Psoas muscle (tissue), 8 donors: ENCODE results near the gene INTS1. TPM values are rescaled to one million over a fixed set of nuclear protein-coding genes. Genes with fewer than 3 reads are reported as not detected.

Experiments used
- ATAC-seq, 4 donors: fragments of 200-7000 bp; cut with Tn5 transposase; one replicate each; pipeline ENCODE4 v1.9.1; 2020; ENCODE audit warnings: moderate library complexity in 3 of 4, mild to moderate bottlenecking in 2 of 4
- DNase-seq, 2 donors: peaks; one replicate each; pipeline ENCODE4 v3.0.0-alpha.2; 2020
- H3K27ac ChIP-seq: fragments of 200-600 bp; one replicate; pipeline ENCODE4 v1.8.0; 2022
- H3K27me3 ChIP-seq, 3 donors: fragments of 200-600 bp in 1 of 3; one replicate each; pipeline versions ENCODE4 v1.6.1 to v1.8.0; 2013 to 2022; ENCODE audit warnings: low read length in 2 of 3, mild to moderate bottlenecking in 2 of 3, moderate library complexity in 1 of 3; ENCODE audit not compliant: insufficient read depth in 3 of 3
- H3K36me3 ChIP-seq, 2 donors: fragments of 200-600 bp in 1 of 2; one replicate each; pipeline versions ENCODE4 v1.6.1 to v1.8.0; 2013 to 2022; ENCODE audit warnings: low read depth in 1 of 2, mild to moderate bottlenecking in 1 of 2, moderate library complexity in 1 of 2; ENCODE audit not compliant: insufficient read depth in 1 of 2
- H3K4me1 ChIP-seq: fragments of 200-600 bp; one replicate; pipeline ENCODE4 v1.8.0; 2022
- H3K4me3 ChIP-seq: fragments of 200-600 bp; one replicate; pipeline ENCODE4 v1.8.0; 2022; ENCODE audit warnings: mild to moderate bottlenecking
- H3K9me3 ChIP-seq: fragments of 200-600 bp; one replicate; pipeline ENCODE4 v1.8.0; 2022
- CTCF ChIP-seq: fragments of 200-600 bp; IDR thresholded peaks from one replicate; pipeline ENCODE4 v1.8.0; 2022; ENCODE audit warnings: antibody characterized with exemption
- WGBS, 3 donors: extraction: QIAGEN DNeasy Blood & Tissue Kit; methylation state at CpG; one replicate each; pipeline versions ENCODE4 v1.1.6 to v1.1.7; 2013; 5-methylcytosine and 5-hydroxymethylcytosine counted together
- intact Hi-C, 2 donors: fragments of 100-400 bp; cut with DNase I; formaldehyde crosslinking; loops; one replicate each; pipeline versions ENCODE4 v1.11.0 to v1.14.2; 2022
- polyA plus RNA-seq, 3 donors: library from polyadenylated mRNA; stranded (reverse); fragments of 200-250 nt; gene quantifications; one replicate each; pipeline ENCODE4 v1.2.3, GENCODE V29; 2013
- total RNA-seq, 4 donors: library from RNA; stranded (reverse); fragmentation: NEBNext Ultra II Directional in 2 of 4; extraction: Animal tissue kit (Norgen Biotek cat#: 25700) in 2 of 4; gene quantifications; one replicate each; pipeline versions ENCODE4 v1.2.1 to v1.2.4, GENCODE V29; 2021 to 2023
- donor health status: healthy with polysubstance abuse.
- donor health status: DM: no; HTN: no; CAD: no; lungs with moderate emphysema.
- donor health status: Bipolar disorder and iron deficiency.
- donor health status: healthy.
- donor health status: DM: yes; HTN: yes; CAD: no.
- donor health status: DM: no; HTN: no; CAD: no.
- donor health status: DM: no; HTN: no; CAD: no.
- donor health status: DM: yes; HTN: yes; CAD: no.

INTS1 gene
- total and polyA plus RNA-seq, 7 donors, result 38.8 to 77.6 (median 64.0) TPM

GRCh38 chr7:1495564-1496242 is 8.5 kb downstream of the INTS1 start:
- no peaks in the 10 kb centered on the region for H3K9me3 ChIP-seq
- peaks cover 3 to 90% of the 10 kb centered on the region in 2 donors for H3K36me3 ChIP-seq
- ATAC-seq (no peak), DNase-seq (no peak)
- no peaks in the 10 kb centered on the region for H3K4me1 ChIP-seq
- no peaks in the 10 kb centered on the region for H3K27me3 ChIP-seq
- H3K4me3 ChIP-seq, result no peak overlapping the region
- H3K27ac ChIP-seq, result no peak overlapping the region
- intact Hi-C loops, result loop anchor here in 1 of 2 donors (2.0 kb wide), 1 partner anchor 17 kb away; no protein-coding TSS in a partner anchor
- TF ChIP-seq CTCF, result no peak
- WGBS, 3 donors, result 88 to 92% (median 91%) methylated on average over 29 to 34 of the region's 34 CpGs

- H3K27ac ChIP-seq, result no peak overlapping the region
- peak in 1 of 4 donors; percentile 8 for ATAC-seq
- H3K36me3 ChIP-seq, result peaks cover 3 to 90% of the 10 kb centered on the region in 2 donors
- H3K4me1 ChIP-seq, result no peaks in the 10 kb centered on the region
- H3K9me3 ChIP-seq, result no peaks in the 10 kb centered on the region
- no peak for DNase-seq
- no peak overlapping the region for H3K4me3 ChIP-seq
- H3K27me3 ChIP-seq, result no peaks in the 10 kb centered on the region
- 90 to 94% (median 91%) methylated on average over 27 of the region's 27 CpGs for WGBS, 3 donors
- intact Hi-C loops, result loop anchor here in 1 of 2 donors (2.0 kb wide), 1 partner anchor 16 kb away; no protein-coding TSS in a partner anchor
- no peak for TF ChIP-seq CTCF
Measured at GRCh38 chr7:1494866-1495563, 9.2 kb downstream of the INTS1 start.

GRCh38 chr7:1494447-1494846 is 9.7 kb downstream of the INTS1 start:
- no peak overlapping the region for H3K4me3 ChIP-seq
- no peak overlapping the region for H3K27ac ChIP-seq
- TF ChIP-seq CTCF, result no peak
- ATAC-seq (no peak), DNase-seq (no peak)
- H3K9me3 ChIP-seq, result no peaks in the 10 kb centered on the region
- H3K4me1 ChIP-seq, result no peaks in the 10 kb centered on the region
- H3K36me3 ChIP-seq, result peaks cover 3 to 90% of the 10 kb centered on the region in 2 donors
- no peaks in the 10 kb centered on the region for H3K27me3 ChIP-seq
- intact Hi-C loops, result loop anchor here in 1 of 2 donors (2.0 kb wide), 1 partner anchor 16 kb away; no protein-coding TSS in a partner anchor
- 86 to 91% (median 91%) methylated on average over 23 to 25 of the region's 25 CpGs for WGBS, 3 donors

GRCh38 chr7:1493571-1493970 is 10.6 kb downstream of the INTS1 start:
- intact Hi-C loops, result no loop called here
- ATAC-seq, result no peak
- H3K27me3 ChIP-seq, result no peaks in the 10 kb centered on the region
- no peak for DNase-seq
- no peaks in the 10 kb centered on the region for H3K9me3 ChIP-seq
- 93% methylated on average over 26 of the region's 26 CpGs for whole genome bisulfite sequencing, 3 donors
- no peaks in the 10 kb centered on the region for H3K4me1 ChIP-seq
- no peak overlapping the region for H3K27ac ChIP-seq
- H3K36me3 ChIP-seq, result peaks cover 0 to 90% of the 10 kb centered on the region in 2 donors
- no peak overlapping the region for H3K4me3 ChIP-seq
- TF ChIP-seq CTCF, result no peak
